Mesenchymal stem cell (in vitro differentiated cells and primary cell): ENCODE results near the gene P2RY6.

Source experiments
- DNase-seq: peaks from one replicate; pipeline ENCODE4 v3.0.0-alpha.2; 2013
- H2AFZ ChIP-seq: one replicate; pipeline ENCODE4 v1.6.1; 2013; ENCODE audit warnings: low read depth, mild to moderate bottlenecking, control low read depth, inconsistent platforms, low read length, moderate library complexity
- H2AK5ac ChIP-seq: 2 replicates; pipeline ENCODE4 v1.6.1; 2013; ENCODE audit warnings: low read length, moderate library complexity, mild to moderate bottlenecking, inconsistent platforms; ENCODE audit not compliant: severe bottlenecking
- H2BK120ac ChIP-seq: one replicate; pipeline ENCODE4 v1.6.1; 2013; ENCODE audit warnings: low read depth, mild to moderate bottlenecking, inconsistent platforms, low read length, moderate library complexity
- H2BK12ac ChIP-seq, 2 experiments: one replicate each; pipeline ENCODE4 v1.6.1; 2013; ENCODE audit warnings: inconsistent platforms in 2 of 2, low read length in 2 of 2, mild to moderate bottlenecking in 2 of 2, moderate library complexity in 2 of 2, control low read depth in 1 of 2
- H2BK15ac ChIP-seq: one replicate; pipeline ENCODE4 v1.6.1; 2013; ENCODE audit warnings: mild to moderate bottlenecking, low read depth, inconsistent platforms; ENCODE audit not compliant: poor library complexity, severe bottlenecking
- H2BK5ac ChIP-seq: 2 replicates; pipeline ENCODE4 v1.6.1; 2013; ENCODE audit warnings: low read depth, mild to moderate bottlenecking, low read length, control low read depth, inconsistent platforms; ENCODE audit not compliant: poor library complexity, severe bottlenecking
- H3K14ac ChIP-seq, 2 experiments: one replicate each; pipeline ENCODE4 v1.6.1; 2013; ENCODE audit warnings: inconsistent platforms in 2 of 2, low read length in 2 of 2, control low read depth in 1 of 2, mild to moderate bottlenecking in 1 of 2, moderate library complexity in 1 of 2
- H3K18ac ChIP-seq, 2 experiments: one replicate each; pipeline ENCODE4 v1.6.1; 2013; ENCODE audit warnings: inconsistent platforms in 2 of 2, low read length in 2 of 2, control low read depth in 1 of 2, low read depth in 1 of 2, mild to moderate bottlenecking in 1 of 2
- H3K23ac ChIP-seq, 2 experiments: one replicate each; pipeline ENCODE4 v1.6.1; 2013; ENCODE audit warnings: inconsistent platforms in 2 of 2, low read length in 2 of 2, mild to moderate bottlenecking in 2 of 2, moderate library complexity in 2 of 2, control low read depth in 1 of 2
- H3K27ac ChIP-seq: 2 replicates; pipeline ENCODE4 v1.5.1; 2013; ENCODE audit warnings: mild to moderate bottlenecking, moderate library complexity, low read length, control low read depth, inconsistent platforms; ENCODE audit not compliant: poor library complexity, severe bottlenecking
- H3K27me3 ChIP-seq, 2 experiments: 2 replicates each; pipeline versions ENCODE4 v1.6.1 to v1.7.0; 2013; ENCODE audit warnings: low read length in 2 of 2, mild to moderate bottlenecking in 2 of 2, moderate library complexity in 2 of 2, control low read depth in 1 of 2, inconsistent platforms in 1 of 2; ENCODE audit not compliant: control insufficient read depth in 1 of 2, insufficient read depth in 1 of 2
- H3K36me3 ChIP-seq, 2 experiments: 2 replicates each; pipeline versions ENCODE4 v1.6.1 to v1.7.0; 2013; ENCODE audit warnings: low read length in 2 of 2, control low read depth in 1 of 2, inconsistent platforms in 1 of 2, low read depth in 1 of 2, mild to moderate bottlenecking in 1 of 2; ENCODE audit not compliant: insufficient read depth in 2 of 2, control insufficient read depth in 1 of 2
- H3K4ac ChIP-seq, 2 experiments: one replicate each; pipeline ENCODE4 v1.6.1; 2013; ENCODE audit warnings: inconsistent platforms in 2 of 2, low read length in 2 of 2, mild to moderate bottlenecking in 2 of 2, moderate library complexity in 2 of 2, control low read depth in 1 of 2, low read depth in 1 of 2
- H3K4me1 ChIP-seq: 2 replicates; pipeline ENCODE4 v1.6.1; 2013; ENCODE audit warnings: low read depth, low read length, control low read depth; ENCODE audit not compliant: control insufficient read depth, insufficient read depth
- H3K4me2 ChIP-seq: 2 replicates; pipeline ENCODE4 v1.6.1; 2013; ENCODE audit warnings: low read length, mild to moderate bottlenecking, inconsistent platforms; ENCODE audit not compliant: poor library complexity, severe bottlenecking
- H3K4me3 ChIP-seq, 2 experiments: 2 replicates each; pipeline versions ENCODE4 v1.5.1 to v1.7.0; 2013; ENCODE audit warnings: low read length in 2 of 2, mild to moderate bottlenecking in 2 of 2, control low read depth in 1 of 2, low read depth in 1 of 2; ENCODE audit not compliant: insufficient read depth in 1 of 2
- H3K79me1 ChIP-seq: replicated peaks from 2 replicates; pipeline ENCODE4 v1.6.1; 2013; ENCODE audit warnings: mild to moderate bottlenecking, control low read depth, low read length, inconsistent platforms; ENCODE audit not compliant: poor library complexity, severe bottlenecking
- H3K9ac ChIP-seq: 2 replicates; pipeline ENCODE4 v1.7.0; 2013; ENCODE audit warnings: mild to moderate bottlenecking, low read length, moderate library complexity
- H3K9me3 ChIP-seq: 2 replicates; pipeline ENCODE4 v1.7.0; 2013; ENCODE audit warnings: mild to moderate bottlenecking, low read length; ENCODE audit not compliant: control insufficient read depth
- H4K8ac ChIP-seq: one replicate; pipeline ENCODE4 v1.6.1; 2013; ENCODE audit warnings: inconsistent platforms, mild to moderate bottlenecking, low read length, moderate library complexity
- H4K91ac ChIP-seq: one replicate; pipeline ENCODE4 v1.6.1; 2013; ENCODE audit warnings: mild to moderate bottlenecking, low read length, inconsistent platforms
- WGBS: methylation state at CpG from one replicate; pipeline ENCODE4 v1.1.7; 2013; ENCODE audit warnings: mixed read lengths; 5-methylcytosine and 5-hydroxymethylcytosine counted together

The P2RY6 gene

GRCh38 chr11:73315293-73316020 is 43.3 kb downstream of the P2RY6 start:
- Histone ChIP-seq H3K14ac (peak overlapping the region in 1 of 2 experiments; percentile 82), H3K18ac (peak overlapping the region; percentile 78 to 87), H2BK15ac (peak overlapping the region; percentile 73), H3K4me1 (peaks cover 75% of the 10 kb centered on the region), H4K8ac (peak overlapping the region; percentile 45), H2AFZ (no peak overlapping the region), H3K4me2 (peak overlapping the region; percentile 10), H3K9me3 (no peaks in the 10 kb centered on the region), H4K91ac (peak overlapping the region; percentile 83), H2BK120ac (peak overlapping the region; percentile 43), H3K23ac (no peak overlapping the region), H2BK5ac (no peak overlapping the region), H3K27me3 (no peaks in the 10 kb centered on the region), H3K36me3 (peaks cover 29 to 46% of the 10 kb centered on the region in 2 experiments), H3K79me1 (no peaks in the 10 kb centered on the region), H3K4me3 (no peak overlapping the region), H3K27ac (peak overlapping the region; percentile 78), H3K4ac (peak overlapping the region in 1 of 2 experiments; percentile 52), H3K9ac (peak overlapping the region; percentile 53), H2AK5ac (peak overlapping the region; percentile 76), H2BK12ac (peak overlapping the region; percentile 73 to 76)
- 35% methylated on average over 1 of the region's 9 CpGs for WGBS
- peak; percentile 64 for DNase-seq

GRCh38 chr11:73316422-73316821 is 44.3 kb downstream of the P2RY6 start:
- no peaks in the 10 kb centered on the region for H3K9me3 ChIP-seq
- no peak overlapping the region for H2AFZ ChIP-seq
- peak overlapping the region; percentile 5 for H3K9ac ChIP-seq
- peak overlapping the region; percentile 9 for H2BK120ac ChIP-seq
- H2BK5ac ChIP-seq = no peak overlapping the region
- H3K23ac ChIP-seq = no peak overlapping the region
- no peak overlapping the region for H3K4ac ChIP-seq
- peaks cover 75% of the 10 kb centered on the region for H3K4me1 ChIP-seq
- peak overlapping the region in 1 of 2 experiments; percentile 51 for H3K18ac ChIP-seq
- H2BK12ac ChIP-seq = peak overlapping the region in 1 of 2 experiments; percentile 17
- no peaks in the 10 kb centered on the region for H3K27me3 ChIP-seq
- no peak overlapping the region for H3K4me3 ChIP-seq
- no peak overlapping the region for H2AK5ac ChIP-seq
- 83% methylated on average over 1 of the region's 1 CpG for WGBS
- no peak overlapping the region for H4K8ac ChIP-seq
- no peak overlapping the region for H2BK15ac ChIP-seq
- no peak overlapping the region for H3K27ac ChIP-seq
- H3K36me3 ChIP-seq = peaks cover 19 to 39% of the 10 kb centered on the region in 2 experiments
- H4K91ac ChIP-seq = peak overlapping the region; percentile 43
- no peak for DNase-seq
- no peak overlapping the region for H3K14ac ChIP-seq
- no peaks in the 10 kb centered on the region for H3K79me1 ChIP-seq
- H3K4me2 ChIP-seq = no peak overlapping the region

GRCh38 chr11:73317373-73317772 is 45.2 kb downstream of the P2RY6 start:
- DNase-seq = no peak
- Histone ChIP-seq H3K9ac (peak overlapping the region; percentile 11), H2BK12ac (peak overlapping the region; percentile 1 to 68), H2BK15ac (no peak overlapping the region), H3K9me3 (no peaks in the 10 kb centered on the region), H3K4me3 (no peak overlapping the region), H3K36me3 (peaks cover 16 to 35% of the 10 kb centered on the region in 2 experiments), H3K27ac (no peak overlapping the region), H2BK5ac (no peak overlapping the region), H3K79me1 (no peaks in the 10 kb centered on the region), H2AFZ (no peak overlapping the region), H2AK5ac (peak overlapping the region; percentile 13), H3K23ac (no peak overlapping the region), H3K14ac (no peak overlapping the region), H3K4me2 (no peak overlapping the region), H2BK120ac (no peak overlapping the region), H3K4me1 (peaks cover 75% of the 10 kb centered on the region), H3K18ac (peak overlapping the region in 1 of 2 experiments; percentile 79), H4K8ac (no peak overlapping the region), H3K27me3 (no peaks in the 10 kb centered on the region), H4K91ac (peak overlapping the region; percentile 45), H3K4ac (no peak overlapping the region)
- WGBS = 95% methylated on average over 4 of the region's 4 CpGs

DNA sequence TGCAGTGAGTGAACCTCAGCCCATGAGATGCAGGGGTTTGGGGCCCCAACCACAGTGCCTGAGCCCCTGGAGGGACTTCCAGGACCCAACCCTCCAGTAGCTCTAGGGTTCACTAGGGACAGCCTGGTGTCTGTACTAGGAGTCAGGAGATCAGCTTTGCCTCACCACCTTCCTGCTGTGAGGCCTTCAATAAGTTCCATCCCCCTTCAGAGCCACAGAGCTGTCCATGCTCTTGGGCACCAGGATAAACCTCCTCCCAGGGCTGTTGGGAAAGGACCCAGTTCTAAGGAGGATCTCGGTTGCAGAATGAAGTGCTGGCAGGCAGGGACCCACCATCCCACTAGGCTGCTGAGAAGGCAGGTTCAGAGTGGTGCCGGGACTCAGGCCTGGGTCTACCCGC is 45.7 kb downstream of the P2RY6 start:
- Histone ChIP-seq H2AK5ac (peak overlapping the region; percentile 10), H3K18ac (peak overlapping the region in 1 of 2 experiments; percentile 79), H3K36me3 (peaks cover 16 to 35% of the 10 kb centered on the region in 2 experiments), H2BK12ac (peak overlapping the region; percentile 1 to 73), H3K4me2 (no peak overlapping the region), H3K23ac (no peak overlapping the region), H3K79me1 (no peaks in the 10 kb centered on the region), H2AFZ (no peak overlapping the region), H3K4me1 (peaks cover 76% of the 10 kb centered on the region), H3K27me3 (no peaks in the 10 kb centered on the region), H2BK15ac (no peak overlapping the region), H3K27ac (no peak overlapping the region), H3K14ac (peak overlapping the region in 1 of 2 experiments; percentile 84), H3K9ac (peak overlapping the region; percentile 11), H4K8ac (peak overlapping the region; percentile 20), H4K91ac (peak overlapping the region; percentile 45), H2BK120ac (no peak overlapping the region), H3K4me3 (no peak overlapping the region), H3K9me3 (no peaks in the 10 kb centered on the region), H2BK5ac (no peak overlapping the region), H3K4ac (peak overlapping the region in 1 of 2 experiments; percentile 21)
- DNase-seq = peak; percentile 44
- 82% methylated on average over 3 of the region's 3 CpGs for WGBS
